22Rv1 (cell line): Measurements from ENCODE around the gene GAS7.

Experiments
- CTCF ChIP-seq: fragments of 450-650 bp; IDR thresholded peaks from 2 replicates; pipeline ENCODE4 v1.5.1; 2017; ENCODE audit warnings: mild to moderate bottlenecking
- ZFX ChIP-seq: fragments of 450-650 bp; IDR thresholded peaks from 2 replicates; pipeline ENCODE4 v1.6.1; 2017; ENCODE audit warnings: antibody characterized with exemption, borderline replicate concordance

DNA sequence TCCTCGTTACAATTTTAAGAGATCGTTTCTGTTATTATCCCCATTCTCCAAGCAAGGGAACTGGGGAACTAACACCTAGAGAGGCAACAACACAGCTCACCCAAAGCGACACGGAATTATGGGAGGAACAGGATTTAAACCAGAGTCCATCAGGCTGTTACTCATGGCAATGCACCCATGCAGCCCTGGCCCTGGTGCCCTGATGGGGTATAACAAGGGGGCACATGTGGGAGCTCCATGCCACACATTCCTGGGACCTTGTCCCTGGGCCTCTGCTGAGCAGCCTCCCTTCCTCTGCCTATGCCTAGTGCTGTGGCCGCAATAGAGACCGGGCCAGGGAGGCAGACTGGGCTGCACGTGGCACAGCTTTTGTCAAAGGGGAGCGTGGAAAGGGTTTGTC lies 280.1 kb downstream of the GAS7 start:
- TF ChIP-seq CTCF (no peak), ZFX (no peak)
